ENCODE measurements around the gene HCFC1.
"Not testable (repeated sequence)": the region's sequence is repeated elsewhere in the genome, so short reads cannot be mapped to it uniquely, and the experiment has no call there.

Gene HCFC1

GRCh38 chrX:154006947-154007346 lies 35.3 kb upstream of the HCFC1 start:
- no peak for DNase-seq

GRCh38 chrX:154004315-154004714 lies 32.7 kb upstream of the HCFC1 start:
- DNase-seq = no peak

GRCh38 chrX:154002215-154002719 lies 30.6 kb upstream of the HCFC1 start:
- peak; percentile 80 for DNase-seq

- no peak for DNase-seq
These were observed 28.4 kb upstream of the HCFC1 start for GRCh38 chrX:154000051-154000450.

DNA sequence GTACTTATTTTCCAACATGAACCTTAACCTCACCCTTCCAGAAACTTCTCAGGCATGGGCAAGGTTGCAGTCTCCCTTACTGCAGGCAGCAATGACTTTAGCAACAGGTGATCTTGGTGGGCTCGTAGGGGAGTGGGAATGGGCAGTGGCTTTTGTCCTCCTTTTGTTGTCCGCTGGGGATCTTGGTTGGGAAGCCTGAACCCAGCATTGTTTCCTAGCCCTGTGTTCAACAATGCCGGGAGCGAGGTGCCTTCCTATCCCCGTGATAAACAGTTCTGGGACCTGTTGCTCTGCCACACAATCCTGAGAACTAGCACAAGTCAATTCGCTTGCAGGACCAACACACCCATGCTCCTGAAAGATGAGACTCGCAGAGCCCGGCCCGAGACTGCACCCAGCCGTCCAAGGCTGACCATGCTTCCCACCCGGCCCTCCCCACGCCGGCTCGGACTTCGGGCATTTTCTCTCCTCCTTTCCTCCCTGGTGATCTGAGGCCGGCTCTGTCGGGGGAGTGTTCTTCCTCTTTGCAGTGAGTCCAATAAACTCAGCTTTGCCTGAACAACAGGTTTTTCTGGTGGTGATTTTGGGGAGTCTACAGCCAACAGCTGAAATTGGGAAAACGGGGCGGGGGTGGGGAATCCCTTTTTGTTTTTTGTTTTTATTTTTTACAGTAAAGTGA lies 27.9 kb upstream of the HCFC1 start:
- no peak for DNase-seq

- no peak for DNase-seq
These were observed 23.9 kb upstream of the HCFC1 start for GRCh38 chrX:153995504-153995903.

DNA sequence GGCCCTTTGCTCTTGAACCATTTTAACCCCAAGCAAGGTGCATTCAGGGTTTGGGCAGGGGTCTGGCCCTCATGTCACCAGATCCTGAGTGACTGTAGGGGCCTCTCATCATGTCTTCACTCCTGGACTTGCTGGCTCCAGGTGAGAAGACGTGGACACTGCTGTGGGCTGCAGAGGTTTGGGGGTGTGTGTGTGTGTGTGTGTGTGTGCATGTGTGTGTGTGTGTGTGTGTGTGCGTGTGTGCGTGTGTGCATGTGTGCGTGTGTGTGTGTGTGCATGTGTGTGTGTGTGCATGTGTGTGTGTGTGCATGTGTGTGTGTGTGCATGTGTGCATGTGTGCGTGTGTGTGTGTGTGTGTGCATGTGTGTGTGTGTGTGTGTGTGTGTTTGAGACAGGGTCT lies 22.8 kb upstream of the HCFC1 start:
- not testable (repeated sequence) for DNase-seq

- DNase-seq = no peak
These were observed 22.4 kb upstream of the HCFC1 start for GRCh38 chrX:153993978-153994377.

- no peak for DNase-seq
These were observed 21.5 kb upstream of the HCFC1 start for GRCh38 chrX:153993079-153993478.

DNA sequence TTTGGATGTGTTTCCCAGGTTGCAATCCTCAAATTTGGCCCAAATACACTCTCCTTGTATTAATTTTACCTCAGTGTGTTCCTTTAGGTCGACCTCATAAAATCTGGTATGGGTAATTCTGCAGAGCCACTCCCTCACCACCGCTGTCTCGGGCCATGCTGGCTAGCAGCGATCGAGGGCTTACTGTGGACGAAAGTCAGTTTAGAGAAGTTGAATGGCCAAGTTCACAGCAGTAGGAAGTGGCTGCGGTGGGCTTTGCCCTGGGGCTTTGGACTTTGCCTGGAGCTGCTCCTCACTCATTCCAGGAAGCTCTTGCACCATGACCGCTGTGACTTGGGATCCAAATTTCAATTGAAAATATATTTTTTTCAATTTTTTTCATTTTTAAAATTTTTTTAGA lies 20.6 kb upstream of the HCFC1 start:
- DNase-seq = no peak

DNA sequence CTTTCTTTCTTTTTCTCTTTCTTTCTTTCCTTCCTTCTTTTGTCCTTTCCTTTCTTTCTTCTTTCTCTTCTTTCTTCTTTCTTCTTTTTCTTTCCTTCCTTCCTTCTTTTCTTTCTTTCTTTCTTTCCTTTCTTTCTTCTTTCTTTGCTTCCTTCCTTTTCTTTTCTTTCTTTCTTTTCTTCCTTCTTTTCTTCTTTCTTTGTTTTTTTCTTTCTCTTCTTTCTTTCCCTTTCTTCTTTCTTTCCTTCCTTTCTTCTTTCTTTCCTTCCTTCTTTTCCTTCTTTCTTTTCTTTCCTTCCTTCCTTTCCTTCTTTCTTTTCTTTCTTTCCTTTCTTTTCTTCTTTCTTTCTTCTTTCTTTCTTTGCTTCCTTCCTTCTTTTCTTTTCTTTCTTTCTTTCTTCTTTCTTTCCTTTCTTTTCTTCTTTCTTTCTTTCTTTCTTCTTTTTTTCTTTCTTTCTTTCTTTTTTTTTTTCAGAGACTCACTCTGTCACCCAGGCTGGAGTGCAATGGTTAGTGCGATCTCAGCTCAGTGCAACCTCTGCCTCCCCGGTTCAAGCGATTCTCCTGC lies 19.5 kb upstream of the HCFC1 start:
- no peak for DNase-seq

DNA sequence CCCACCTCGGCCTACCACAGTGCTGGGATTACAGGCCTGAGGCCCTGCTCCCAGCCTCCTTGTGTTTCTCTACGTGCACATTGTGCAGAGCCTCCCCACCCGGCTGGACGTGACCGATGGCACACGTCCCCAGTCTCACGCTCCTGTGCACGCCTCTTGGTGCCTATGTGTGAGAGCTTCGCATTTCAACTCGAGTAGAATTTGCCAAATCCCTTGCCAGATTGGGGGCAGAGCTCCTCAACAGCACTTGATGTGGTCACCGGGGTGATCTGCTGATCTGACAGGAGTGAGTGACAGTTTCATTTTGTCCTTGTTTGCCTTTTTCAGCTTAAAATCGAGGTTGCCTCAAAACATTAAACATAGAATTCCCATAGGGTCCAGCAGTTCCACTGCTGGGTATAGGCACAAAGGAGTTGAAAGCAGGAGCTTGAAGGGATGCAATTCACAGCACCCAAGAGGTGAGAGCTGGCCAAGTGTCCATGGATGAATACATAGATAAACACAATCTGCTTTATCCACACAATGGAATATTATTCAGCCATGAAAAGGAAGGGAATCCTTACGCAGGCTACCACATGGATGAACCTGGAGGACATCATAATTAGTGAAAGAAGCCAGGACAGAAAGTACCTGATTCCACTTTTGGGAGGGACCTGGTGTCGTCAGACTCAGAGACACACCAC lies 18.5 kb upstream of the HCFC1 start:
- DNase-seq = no peak

- no peak for DNase-seq
These were observed 16.9 kb upstream of the HCFC1 start for GRCh38 chrX:153988493-153988892.

DNA sequence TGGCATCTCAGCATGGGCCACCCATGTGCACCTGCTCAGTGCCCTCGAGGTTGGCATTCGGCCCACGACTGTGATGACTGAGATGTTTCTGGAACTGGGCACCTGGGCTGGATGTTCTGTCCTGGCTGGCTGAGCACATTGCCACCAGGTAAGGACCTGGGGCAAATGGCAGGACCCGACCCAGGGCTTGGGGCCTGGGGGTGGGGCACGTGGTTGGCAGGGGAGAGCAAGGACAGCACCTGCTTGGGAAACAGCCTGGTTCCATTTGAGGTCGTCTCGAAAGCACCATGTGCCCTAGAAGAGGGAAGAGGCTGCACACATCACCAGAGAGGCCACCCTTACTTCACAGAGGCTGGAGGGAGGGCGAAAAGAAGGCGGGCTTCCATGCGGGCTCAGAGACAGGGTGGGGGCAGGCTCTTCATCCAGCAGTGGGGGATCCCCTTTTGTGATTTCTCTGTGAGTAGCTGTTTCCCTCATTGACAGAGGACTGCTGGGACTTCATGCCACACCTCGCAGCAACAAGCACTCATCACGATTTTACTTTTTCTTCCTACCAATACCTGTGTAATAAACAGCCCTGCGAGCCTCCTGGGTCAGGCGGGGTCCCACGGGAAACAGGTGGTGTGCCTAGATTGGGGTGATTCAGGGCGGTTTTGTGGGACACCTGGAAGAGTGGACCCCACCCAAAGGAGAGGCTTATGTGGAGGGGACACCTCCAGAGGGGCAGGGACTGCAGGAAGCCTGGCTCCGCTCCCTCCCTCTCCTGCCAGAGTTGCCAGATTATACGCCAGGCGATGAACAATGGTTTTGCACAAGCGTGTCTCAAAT lies 12.9 kb upstream of the HCFC1 start:
- DNase-seq = peak; percentile 24

DNA sequence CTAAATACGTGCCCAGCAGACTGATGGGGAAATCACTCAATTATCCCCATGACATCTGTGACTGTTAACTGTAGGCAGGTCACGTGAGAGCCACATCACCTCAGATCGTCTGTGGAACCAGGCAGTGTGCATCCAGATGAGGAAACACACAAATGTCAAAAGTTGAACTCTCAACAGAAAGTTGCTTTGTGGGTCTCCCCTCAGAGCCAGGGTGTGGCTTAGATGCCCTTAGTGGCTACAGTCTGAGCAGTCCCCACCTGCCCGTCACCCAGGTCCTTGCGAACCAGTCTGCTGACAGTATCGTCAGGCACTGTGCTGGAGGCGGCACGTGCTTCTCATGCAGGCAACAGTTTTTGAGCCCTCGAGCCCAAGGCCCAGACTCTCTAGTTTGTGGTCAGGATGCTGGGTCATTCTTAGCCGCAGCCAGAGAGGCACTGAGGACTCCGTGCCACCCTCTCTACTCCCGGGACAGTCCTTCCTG lies 11.7 kb upstream of the HCFC1 start:
- peak; percentile 13 for DNase-seq

DNA sequence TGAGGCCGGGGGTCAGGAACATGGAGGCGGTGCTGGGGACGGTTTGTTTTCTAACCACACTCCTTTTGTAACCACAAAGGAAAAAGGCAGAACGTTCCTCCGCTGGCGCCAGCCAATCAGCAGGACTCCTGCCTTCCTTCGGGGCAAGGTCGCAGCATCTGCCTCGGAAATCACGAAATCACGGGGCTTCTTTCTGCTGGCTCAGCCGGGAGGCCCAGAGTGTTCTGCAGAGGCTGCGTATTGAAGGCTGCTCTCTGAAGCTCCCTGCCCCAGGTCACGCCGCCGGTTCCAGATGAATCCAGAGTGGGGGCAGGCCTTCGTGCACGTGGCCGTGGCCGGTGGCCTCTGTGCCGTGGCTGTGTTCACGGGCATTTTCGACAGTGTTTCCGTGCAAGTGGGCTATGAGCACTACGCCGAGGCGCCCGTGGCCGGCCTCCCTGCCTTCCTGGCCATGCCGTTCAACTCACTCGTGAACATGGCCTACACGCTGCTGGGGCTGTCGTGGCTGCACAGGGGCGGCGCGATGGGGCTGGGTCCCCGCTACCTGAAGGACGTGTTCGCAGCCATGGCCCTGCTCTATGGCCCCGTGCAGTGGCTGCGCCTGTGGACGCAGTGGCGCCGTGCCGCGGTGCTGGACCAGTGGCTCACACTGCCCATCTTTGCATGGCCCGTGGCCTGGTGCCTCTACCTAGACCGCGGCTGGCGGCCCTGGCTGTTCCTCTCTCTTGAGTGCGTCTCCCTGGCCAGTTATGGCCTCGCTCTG lies 10.3 kb upstream of the HCFC1 start:
- DNase-seq = peak; percentile 75

DNA sequence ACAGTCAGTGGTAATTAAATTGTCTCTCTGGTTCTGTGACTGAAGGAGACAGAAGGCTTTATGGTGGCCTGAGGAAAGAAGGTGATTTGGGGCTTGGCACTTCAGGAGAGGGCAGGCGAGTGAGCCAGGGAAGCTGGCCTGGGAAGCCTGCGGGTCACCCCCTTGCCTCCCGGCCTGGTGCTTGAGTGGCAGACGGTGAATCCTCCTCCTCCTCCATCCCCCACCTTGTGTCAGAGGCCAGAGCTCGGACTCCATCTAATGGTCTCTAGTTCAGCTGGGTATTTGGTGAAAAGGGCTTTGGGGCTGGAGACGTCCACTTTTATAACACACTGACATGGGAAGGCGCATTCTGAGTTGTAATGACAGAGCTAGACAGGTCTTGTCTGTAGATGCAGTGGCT lies 9.6 kb upstream of the HCFC1 start:
- DNase-seq = no peak

DNA sequence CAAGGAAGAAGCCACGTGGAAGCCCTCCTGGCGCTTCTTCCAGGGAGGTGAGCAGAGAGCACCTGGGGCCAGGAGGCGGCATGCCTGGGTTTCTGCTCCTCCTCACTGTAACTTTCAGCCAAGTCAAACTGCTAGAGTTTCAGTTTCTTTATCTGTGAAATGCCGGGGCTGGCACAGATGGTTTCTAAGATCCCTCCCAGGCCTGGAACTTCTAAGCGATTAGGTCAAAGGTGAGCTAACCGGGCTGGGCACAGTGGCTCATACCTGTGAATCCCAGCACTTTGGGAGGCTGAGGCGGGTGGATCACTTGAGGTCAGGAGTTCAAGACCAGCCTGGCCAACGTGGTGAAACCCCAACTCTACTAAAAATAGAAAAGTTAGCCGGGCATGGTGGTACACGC lies 8.8 kb upstream of the HCFC1 start:
- not testable (repeated sequence) for DNase-seq

GRCh38 chrX:153974726-153975286 lies 3.2 kb upstream of the HCFC1 start:
- peak; percentile 46 for DNase-seq

GRCh38 chrX:153974003-153974725 lies 2.5 kb upstream of the HCFC1 start:
- no peak for DNase-seq
